Cardiac fibroblast (primary cell): ENCODE measurements around the gene ART4.

ENCODE experiments used
- DNase-seq, 2 donors: peaks; one replicate each; pipeline versions ENCODE4 v3.0.0 to v3.0.0-alpha.2; 2010; ENCODE audit warnings: low read depth in 2 of 2
- H3K4me3 ChIP-seq, 2 donors: replicated peaks in 1 of 2; 1 replicate in 1 of 2; 2 replicates in 1 of 2; pipeline ENCODE4 v1.5.1; 2011; ENCODE audit warnings: low read depth in 2 of 2, low read length in 2 of 2, mild to moderate bottlenecking in 2 of 2, moderate library complexity in 1 of 2
- TF ChIP-seq, protein P1 (sequence below): IDR thresholded peaks from one replicate; pipeline ENCODE4 v1.5.1; 2011; ENCODE audit warnings: low read depth, mild to moderate bottlenecking, low read length, inconsistent platforms

The ART4 gene

DNA sequence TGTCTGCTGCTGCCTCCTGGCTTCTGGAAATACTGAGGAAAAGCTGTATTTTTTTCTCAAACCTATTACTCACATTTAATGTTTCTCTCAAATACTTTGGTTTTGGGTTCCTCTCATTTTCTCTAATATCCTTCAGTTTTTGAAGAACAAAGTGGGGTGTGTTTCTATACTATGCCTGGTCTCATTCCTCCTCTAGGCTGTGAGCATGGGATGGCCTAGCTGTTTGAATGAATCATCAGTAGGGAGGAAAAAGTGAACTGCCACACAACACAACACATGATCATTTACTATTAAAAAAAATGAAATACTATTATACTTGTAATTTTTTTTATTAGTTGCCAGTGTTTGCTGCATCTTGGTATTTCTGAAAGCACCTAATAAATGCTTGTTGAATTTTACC lies 18.1 kb downstream of the ART4 start:
- TF ChIP-seq, protein P1, sequence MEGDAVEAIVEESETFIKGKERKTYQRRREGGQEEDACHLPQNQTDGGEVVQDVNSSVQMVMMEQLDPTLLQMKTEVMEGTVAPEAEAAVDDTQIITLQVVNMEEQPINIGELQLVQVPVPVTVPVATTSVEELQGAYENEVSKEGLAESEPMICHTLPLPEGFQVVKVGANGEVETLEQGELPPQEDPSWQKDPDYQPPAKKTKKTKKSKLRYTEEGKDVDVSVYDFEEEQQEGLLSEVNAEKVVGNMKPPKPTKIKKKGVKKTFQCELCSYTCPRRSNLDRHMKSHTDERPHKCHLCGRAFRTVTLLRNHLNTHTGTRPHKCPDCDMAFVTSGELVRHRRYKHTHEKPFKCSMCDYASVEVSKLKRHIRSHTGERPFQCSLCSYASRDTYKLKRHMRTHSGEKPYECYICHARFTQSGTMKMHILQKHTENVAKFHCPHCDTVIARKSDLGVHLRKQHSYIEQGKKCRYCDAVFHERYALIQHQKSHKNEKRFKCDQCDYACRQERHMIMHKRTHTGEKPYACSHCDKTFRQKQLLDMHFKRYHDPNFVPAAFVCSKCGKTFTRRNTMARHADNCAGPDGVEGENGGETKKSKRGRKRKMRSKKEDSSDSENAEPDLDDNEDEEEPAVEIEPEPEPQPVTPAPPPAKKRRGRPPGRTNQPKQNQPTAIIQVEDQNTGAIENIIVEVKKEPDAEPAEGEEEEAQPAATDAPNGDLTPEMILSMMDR, result peak; percentile 1
- no peak overlapping the region for H3K4me3 ChIP-seq
- peak in 1 of 2 donors; percentile 59 for DNase-seq

DNA sequence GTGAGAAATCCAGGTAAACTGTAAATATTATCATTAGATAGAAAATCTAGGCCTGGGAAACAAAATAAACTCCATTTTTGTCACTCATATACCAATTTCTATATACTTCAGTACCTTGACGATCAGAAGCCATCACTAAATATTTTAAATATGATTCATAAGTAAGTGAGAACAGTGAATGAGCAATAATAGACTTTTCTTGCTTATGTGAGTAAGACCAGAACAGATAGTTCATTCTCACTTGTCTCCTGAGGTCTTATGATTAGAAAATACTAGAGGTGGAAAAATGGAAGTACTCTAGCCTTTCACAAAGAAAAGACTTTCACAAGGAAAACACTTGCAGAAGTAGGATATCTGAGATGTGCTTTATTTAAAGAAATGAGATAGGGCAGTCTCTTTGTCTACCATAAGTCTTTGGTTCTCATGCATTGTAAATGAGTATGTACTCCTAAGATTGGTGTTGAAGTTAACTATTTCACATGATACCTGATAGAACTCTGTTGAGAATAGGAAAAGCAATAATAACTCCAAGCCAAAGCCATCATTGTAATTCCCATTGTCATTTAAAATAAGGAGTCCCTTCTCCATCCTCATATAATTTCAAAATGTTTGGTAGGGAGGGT lies 19.2 kb downstream of the ART4 start:
- H3K4me3 ChIP-seq, result no peak overlapping the region
- TF ChIP-seq, protein P1, result no peak
- peak in 1 of 2 donors; percentile 57 for DNase-seq

DNA sequence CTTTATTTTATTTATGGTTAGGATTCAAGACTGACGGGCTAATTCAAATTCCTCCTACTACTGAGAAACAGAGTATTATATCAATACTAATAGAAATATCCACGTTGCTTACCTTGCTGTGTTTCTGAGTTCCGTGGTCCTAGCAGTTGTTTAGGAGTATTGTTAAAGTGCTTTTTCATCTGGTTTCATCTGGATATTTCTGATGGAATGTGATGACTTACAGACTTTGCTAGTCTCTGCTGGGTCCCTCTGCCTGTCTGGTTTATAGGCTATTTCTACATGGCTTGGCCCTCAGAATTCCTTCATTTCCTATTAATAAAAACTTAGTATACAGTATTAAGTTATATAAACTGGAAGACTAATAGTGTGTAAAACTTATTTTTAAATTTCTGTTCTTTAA lies 29.3 kb downstream of the ART4 start, which contains the start of gene SMCO3:
TSS of gene SMCO3 (minus strand) at position 169 of the 400 bp plus-strand sequence. CDS start 7,502 bp downstream, outside the sequence.
- H3K4me3 ChIP-seq, result no peak within 1 kb of the TSS
- no peak for DNase-seq
- TF ChIP-seq, protein P1, result no peak

DNA sequence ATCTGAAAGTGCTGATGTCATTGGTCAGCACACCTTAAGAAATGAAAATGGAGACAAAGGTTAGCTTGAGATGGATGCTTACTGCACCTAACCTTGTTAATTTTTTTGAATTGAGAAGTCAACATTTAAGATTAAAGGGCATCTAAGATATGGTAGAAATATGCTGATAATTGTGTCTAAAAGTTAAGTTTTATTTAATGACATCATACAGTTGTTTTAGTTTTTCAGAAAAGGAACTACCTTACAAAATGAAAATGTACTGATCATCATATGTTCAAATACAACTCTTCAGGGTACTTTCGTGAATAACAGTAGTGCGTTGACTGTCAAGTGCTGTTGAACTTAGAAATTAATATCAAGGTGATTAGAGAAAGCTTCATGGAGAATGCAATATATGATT lies 31.8 kb downstream of the ART4 start:
- TF ChIP-seq, protein P1, result no peak
- DNase-seq, result no peak
- H3K4me3 ChIP-seq, result no peak overlapping the region

DNA sequence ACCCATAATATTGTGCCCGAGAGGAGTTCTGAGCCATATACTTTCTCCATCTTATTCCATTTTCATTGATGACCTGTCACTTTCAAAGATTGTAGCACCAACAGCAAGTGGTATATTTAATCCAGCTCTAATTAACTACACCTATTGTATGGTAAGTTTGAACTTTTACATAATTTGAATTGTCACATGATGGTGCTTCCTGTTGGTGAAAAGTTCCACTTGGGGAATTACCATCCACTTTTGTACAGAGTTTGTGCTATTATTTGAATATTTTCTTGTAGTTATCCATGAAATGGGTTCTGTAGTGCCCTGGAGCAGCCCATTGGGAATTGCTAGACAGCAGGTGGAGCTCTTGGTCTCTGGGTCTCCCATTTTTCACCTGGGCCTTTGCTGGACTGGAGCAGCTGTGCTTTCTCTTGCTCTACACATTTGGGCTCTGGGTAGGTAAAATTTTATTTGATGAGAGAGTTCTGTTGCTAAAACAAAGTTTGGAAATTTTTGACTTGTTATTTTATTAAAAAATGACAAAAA lies 32.3 kb downstream of the ART4 start:
- TF ChIP-seq, protein P1, result peak; percentile 56
- H3K4me3 ChIP-seq, result no peak overlapping the region
- peak; percentile 49 to 55 for DNase-seq

DNA sequence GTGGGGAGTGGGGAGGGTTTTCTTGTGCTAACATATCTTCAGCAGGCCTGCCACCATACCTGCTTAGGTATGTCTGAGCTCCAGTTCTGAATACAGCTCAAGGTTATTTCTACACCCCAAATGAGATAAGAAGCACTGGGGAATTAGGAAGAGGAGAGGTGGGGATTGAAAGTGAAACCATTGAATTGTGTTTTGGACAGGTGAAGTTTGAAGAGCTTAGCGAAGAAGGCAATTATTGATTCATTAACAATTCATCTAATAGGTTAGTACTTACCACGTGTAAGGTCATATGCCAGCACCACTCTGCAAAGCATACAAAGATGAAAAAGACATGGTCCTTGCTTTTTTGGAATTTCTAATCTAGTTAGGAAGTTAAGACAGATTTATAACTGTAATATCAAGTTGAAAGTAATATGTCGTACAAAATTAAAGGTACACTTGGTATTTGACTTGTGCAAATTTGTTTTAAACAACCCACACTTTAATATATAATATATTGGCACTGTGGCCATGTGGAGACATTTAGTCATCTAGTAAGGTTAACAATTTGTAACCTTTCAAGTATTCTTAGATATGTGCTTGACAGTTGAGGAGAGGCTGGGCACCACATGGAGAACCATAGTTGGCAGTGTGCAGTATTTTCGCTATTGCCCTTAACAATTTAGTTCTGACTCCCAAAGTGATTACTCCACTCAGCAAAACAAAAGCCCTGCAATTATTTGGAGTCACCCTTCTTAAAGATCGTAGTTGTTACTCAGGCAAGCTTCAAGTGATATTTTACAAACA lies 33.0 kb downstream of the ART4 start:
- TF ChIP-seq, protein P1, result no peak
- no peak for DNase-seq
- H3K4me3 ChIP-seq, result no peak overlapping the region
